GM12891 (cell line): ENCODE results near the gene MYO5C.

Source experiments
- PAX5 ChIP-seq: IDR thresholded peaks from 2 replicates; pipeline ENCODE4 v1.6.1; 2011; ENCODE audit warnings: low read length, moderate library complexity, mild to moderate bottlenecking; ENCODE audit not compliant: insufficient read depth, severe bottlenecking
- POLR2A ChIP-seq: IDR thresholded peaks from 2 replicates; pipeline ENCODE4 v1.6.1; 2011; ENCODE audit warnings: low read depth, low read length, control low read depth
- POLR2AphosphoS5 ChIP-seq: IDR thresholded peaks from 2 replicates; pipeline ENCODE4 v1.6.1; 2011; ENCODE audit warnings: low read depth, low read length, control low read depth
- TAF1 ChIP-seq: IDR thresholded peaks from 2 replicates; pipeline ENCODE4 v1.6.1; 2011; ENCODE audit warnings: low read depth, low read length, control low read depth

DNA sequence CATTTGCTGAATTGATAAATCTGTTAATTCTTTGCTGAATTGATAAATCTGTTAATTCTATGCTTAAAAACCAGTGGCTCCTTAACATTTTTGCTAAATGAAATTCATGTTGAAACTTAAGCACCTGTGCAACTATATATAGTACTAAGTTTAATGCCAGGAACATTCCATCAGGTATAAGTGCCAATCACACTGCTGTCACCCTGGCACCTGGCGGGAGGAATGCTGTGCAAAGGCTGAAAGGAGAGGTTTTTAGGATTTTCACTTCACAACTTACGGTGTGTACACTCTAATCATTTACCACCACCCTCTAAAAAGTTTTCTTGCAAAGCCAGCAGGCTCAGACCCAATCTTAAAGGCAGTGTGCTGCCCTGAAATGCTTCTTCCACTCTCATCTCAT, 33.5 kb upstream of the MYO5C start:
- no peak for TF ChIP-seq TAF1
- TF ChIP-seq POLR2AphosphoS5, result no peak
- TF ChIP-seq POLR2A, result no peak
- TF ChIP-seq PAX5, result no peak
